Measurements from ENCODE around the gene SMARCB1.

DNA sequence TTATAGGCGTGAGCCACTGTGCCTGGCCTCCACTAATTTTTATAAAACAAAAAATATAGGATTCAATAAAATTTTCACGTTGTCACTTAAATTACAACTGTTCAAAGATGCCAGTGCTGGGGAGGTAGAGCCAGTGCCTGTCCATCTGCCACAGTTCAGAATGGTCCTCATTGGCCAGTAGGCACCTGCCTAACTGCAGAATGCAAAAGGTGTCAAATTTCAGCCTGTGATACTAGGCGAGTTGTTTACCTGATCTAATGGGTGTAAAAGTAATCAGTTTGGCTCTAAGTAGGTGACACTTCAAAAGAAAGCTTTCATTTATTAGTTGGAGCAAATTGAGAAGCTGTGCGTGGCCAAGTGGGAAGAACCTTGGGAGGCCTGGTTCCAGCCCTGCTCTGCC is 2.4 kb downstream of the SMARCB1 start:
- TF ChIP-seq CTCF (IDR thresholded peaks at IDR 0.05; ENCODE audit: insufficient read depth, low read length, poor library complexity, severe bottlenecking) (no peak), EZH2phosphoT487 (conservative IDR thresholded peaks at IDR 0.05; ENCODE audit: low read length) (no peak)

Measured in SU-DHL-6 (cell line).